Esophagus muscularis mucosa (tissue), 4 donors: Measurements from ENCODE around the gene CXCL12. TPM values are rescaled to one million over a fixed set of nuclear protein-coding genes. Genes with fewer than 3 reads are reported as not detected.

Source experiments
- DNase-seq: peaks from one replicate; pipeline ENCODE4 v3.0.0-alpha.2; 2017; ENCODE audit errors: extremely low spot score
- H3K27ac ChIP-seq, 4 donors: fragments of 200-600 bp; sonication (generic); replicated peaks in 1 of 4; 1 replicate in 3 of 4; 2 replicates in 1 of 4; pipeline ENCODE4 v1.5.1; 2016 to 2019; ENCODE audit warnings: mild to moderate bottlenecking in 1 of 4
- H3K27me3 ChIP-seq, 4 donors: fragments of 200-600 bp; sonication (generic); one replicate each; pipeline versions ENCODE4 v1.5.1 to v1.6.0; 2016 to 2019
- H3K36me3 ChIP-seq, 4 donors: fragments of 200-600 bp; sonication (generic); one replicate each; pipeline ENCODE4 v1.5.1; 2016 to 2019
- H3K4me1 ChIP-seq, 4 donors: fragments of 200-600 bp; sonication (generic); one replicate each; pipeline ENCODE4 v1.5.1; 2016 to 2019
- H3K4me3 ChIP-seq, 4 donors: fragments of 200-600 bp; sonication (generic); 1 replicate in 2 of 4; 2 replicates in 2 of 4; pipeline ENCODE4 v1.5.1; 2016 to 2019; ENCODE audit warnings: mild to moderate bottlenecking in 4 of 4, moderate library complexity in 1 of 4
- H3K9me3 ChIP-seq, 4 donors: fragments of 200-600 bp; sonication (generic); 1 replicate in 3 of 4; 2 replicates in 1 of 4; pipeline ENCODE4 v1.5.1; 2016 to 2019
- EP300 ChIP-seq: sonication (generic); formaldehyde crosslinking; IDR thresholded peaks from one replicate; pipeline ENCODE4 v1.6.1; 2017; ENCODE audit warnings: antibody characterized with exemption
- POLR2A ChIP-seq: fragments of 450-650 bp; IDR thresholded peaks from one replicate; pipeline ENCODE4 v1.6.1; 2017; ENCODE audit warnings: antibody characterized with exemption, moderate library complexity, mild to moderate bottlenecking, low read depth
- POLR2AphosphoS5 ChIP-seq, 2 donors: sonication (generic); formaldehyde crosslinking; IDR thresholded peaks; one replicate each; pipeline ENCODE4 v1.6.1; 2017; ENCODE audit warnings: antibody characterized with exemption in 2 of 2
- WGBS: methylation state at CpG from one replicate; pipeline ENCODE4 v1.1.5; 2018; 5-methylcytosine and 5-hydroxymethylcytosine counted together
- intact Hi-C: fragments of 100-400 bp; cut with DNase I; formaldehyde crosslinking; loops from one replicate; pipeline ENCODE4 v1.15.1; 2023
- total RNA-seq, 4 donors: library from RNA; depleted of rRNA; stranded (reverse); fragments of >200 nt; gene quantifications; one replicate each; pipeline versions ENCODE4 v1.1.0 to v1.2.1, GENCODE V29; 2016
- TF ChIP-seq, protein P1 (sequence below), 3 experiments: fragments of 200-600 bp in 2 of 3; fragments of 450-650 bp in 1 of 3; sonication (generic) in 2 of 3; IDR thresholded peaks; one replicate each; pipeline ENCODE4 v1.5.1; 2017 to 2019; ENCODE audit warnings: antibody characterized with exemption in 3 of 3, mild to moderate bottlenecking in 2 of 3, moderate library complexity in 1 of 3

Gene CXCL12
- total RNA-seq, 4 donors from 2014 or later, result 47.9 to 88.8 (median 51.8) TPM

DNA sequence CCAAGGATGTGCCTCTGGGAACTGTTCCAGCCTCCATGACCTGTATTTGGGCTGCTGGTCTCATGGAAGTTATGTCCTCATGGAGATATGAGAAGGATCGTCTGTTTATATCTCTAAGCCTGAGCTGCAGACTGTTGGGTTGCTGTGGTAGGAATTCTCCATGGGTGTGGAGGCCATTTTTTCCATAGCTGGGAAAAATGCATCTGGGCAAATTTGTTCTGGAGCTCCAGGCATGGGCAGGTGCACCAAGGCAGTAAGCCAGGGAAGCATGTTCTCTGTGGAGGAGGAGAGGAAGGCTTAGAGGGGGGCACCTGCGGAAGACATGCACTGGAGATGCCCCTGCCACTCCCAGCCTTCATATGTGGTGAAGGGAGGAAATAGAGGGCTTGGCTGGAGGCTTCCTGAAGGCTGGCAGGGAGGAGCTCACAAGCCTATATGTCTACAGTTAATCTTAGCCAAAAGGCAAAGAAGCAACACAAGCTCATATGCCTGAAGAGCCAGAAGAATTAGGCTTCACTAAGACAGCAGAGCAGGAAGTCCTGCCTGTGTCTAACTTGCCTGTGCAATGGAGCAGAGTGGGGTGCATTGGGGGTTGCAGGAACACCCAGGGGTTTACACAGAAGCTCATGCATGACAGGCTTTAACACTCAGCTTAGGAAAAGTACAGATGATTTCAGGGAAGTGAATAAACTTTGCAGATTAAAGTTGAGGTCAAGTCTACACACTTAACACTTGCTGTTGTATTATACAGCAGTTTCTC, 35.1 kb upstream of the CXCL12 start:
- Histone ChIP-seq H3K27ac (no peak overlapping the region), H3K9me3 (peaks cover 0 to 5% (median 0%) of the 10 kb centered on the region in 4 donors), H3K36me3 (no peaks in the 10 kb centered on the region), H3K4me3 (no peak overlapping the region), H3K4me1 (peaks cover 0 to 14% (median 5%) of the 10 kb centered on the region in 4 donors), H3K27me3 (no peaks in the 10 kb centered on the region)
- intact Hi-C loops, result no loop called here
- WGBS, result 62% methylated on average over 1 of the region's 2 CpGs
- no peak for TF ChIP-seq POLR2A
- TF ChIP-seq, protein P1, sequence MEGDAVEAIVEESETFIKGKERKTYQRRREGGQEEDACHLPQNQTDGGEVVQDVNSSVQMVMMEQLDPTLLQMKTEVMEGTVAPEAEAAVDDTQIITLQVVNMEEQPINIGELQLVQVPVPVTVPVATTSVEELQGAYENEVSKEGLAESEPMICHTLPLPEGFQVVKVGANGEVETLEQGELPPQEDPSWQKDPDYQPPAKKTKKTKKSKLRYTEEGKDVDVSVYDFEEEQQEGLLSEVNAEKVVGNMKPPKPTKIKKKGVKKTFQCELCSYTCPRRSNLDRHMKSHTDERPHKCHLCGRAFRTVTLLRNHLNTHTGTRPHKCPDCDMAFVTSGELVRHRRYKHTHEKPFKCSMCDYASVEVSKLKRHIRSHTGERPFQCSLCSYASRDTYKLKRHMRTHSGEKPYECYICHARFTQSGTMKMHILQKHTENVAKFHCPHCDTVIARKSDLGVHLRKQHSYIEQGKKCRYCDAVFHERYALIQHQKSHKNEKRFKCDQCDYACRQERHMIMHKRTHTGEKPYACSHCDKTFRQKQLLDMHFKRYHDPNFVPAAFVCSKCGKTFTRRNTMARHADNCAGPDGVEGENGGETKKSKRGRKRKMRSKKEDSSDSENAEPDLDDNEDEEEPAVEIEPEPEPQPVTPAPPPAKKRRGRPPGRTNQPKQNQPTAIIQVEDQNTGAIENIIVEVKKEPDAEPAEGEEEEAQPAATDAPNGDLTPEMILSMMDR (IDR thresholded peaks at IDR 0.05), result no peak
- no peak for TF ChIP-seq POLR2AphosphoS5 (IDR thresholded peaks at IDR 0.05)
- TF ChIP-seq EP300, result no peak
- peak; percentile 84 for DNase-seq

DNA sequence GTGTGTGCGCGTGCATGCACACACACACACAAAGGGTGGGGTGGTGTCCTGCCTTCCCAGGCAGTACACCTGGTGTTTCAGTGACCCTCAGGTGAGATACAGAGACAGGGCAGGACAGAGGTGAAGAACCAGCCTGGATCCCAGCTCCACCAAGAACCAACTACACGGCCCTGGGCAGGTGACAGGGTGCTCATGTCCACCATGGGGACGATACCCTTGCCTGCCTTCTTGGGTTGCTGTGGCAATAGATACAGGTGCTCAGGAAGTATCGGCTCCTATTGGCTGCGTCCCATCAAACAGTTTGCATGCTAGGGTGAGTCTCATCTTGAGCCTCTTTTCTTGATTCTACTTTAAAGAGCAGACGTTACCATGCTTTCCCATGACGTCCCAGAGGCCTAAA, 33.7 kb upstream of the CXCL12 start:
- H3K9me3 ChIP-seq, result peaks cover 0 to 8% (median 2%) of the 10 kb centered on the region in 4 donors
- H3K4me3 ChIP-seq, result no peak overlapping the region
- no peaks in the 10 kb centered on the region for H3K27me3 ChIP-seq
- H3K4me1 ChIP-seq, result peaks cover 0 to 14% (median 5%) of the 10 kb centered on the region in 4 donors
- no peak for DNase-seq
- no peak overlapping the region for H3K27ac ChIP-seq
- intact Hi-C loops, result no loop called here
- no peaks in the 10 kb centered on the region for H3K36me3 ChIP-seq
- TF ChIP-seq, protein P1 (IDR thresholded peaks at IDR 0.05), result no peak
- TF ChIP-seq POLR2A (no peak), EP300 (no peak), POLR2AphosphoS5 (IDR thresholded peaks at IDR 0.05) (no peak)
- whole genome bisulfite sequencing, result 96% methylated on average over 8 of the region's 8 CpGs

DNA sequence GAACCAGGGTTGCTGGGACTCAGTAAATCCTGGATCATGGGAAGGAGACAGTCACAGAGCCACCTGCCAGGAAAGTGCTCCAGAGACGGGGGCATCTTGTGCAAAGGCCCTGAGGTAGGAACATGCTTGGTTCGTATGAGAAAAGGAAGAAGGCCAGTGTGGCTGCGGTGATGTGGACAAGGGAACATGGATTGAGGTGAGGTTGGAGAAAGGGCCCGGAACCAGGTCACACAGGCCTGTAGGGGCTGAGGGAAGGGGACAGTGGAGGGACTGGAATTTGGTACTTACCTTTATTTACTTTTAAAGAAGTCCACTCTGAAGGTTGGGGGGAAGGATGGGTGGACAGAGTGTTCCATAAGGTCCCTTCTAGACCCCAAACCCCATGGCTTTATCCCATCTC, 32.9 kb upstream of the CXCL12 start:
- Histone ChIP-seq H3K9me3 (peaks cover 0 to 8% (median 2%) of the 10 kb centered on the region in 4 donors), H3K4me3 (no peak overlapping the region), H3K27me3 (no peaks in the 10 kb centered on the region), H3K36me3 (no peaks in the 10 kb centered on the region), H3K4me1 (peaks cover 0 to 14% (median 5%) of the 10 kb centered on the region in 4 donors), H3K27ac (no peak overlapping the region)
- 99% methylated on average over 4 of the region's 4 CpGs for WGBS
- intact Hi-C loops, result no loop called here
- peak; percentile 72 for DNase-seq
- no peak for TF ChIP-seq POLR2AphosphoS5 (IDR thresholded peaks at IDR 0.05)

DNA sequence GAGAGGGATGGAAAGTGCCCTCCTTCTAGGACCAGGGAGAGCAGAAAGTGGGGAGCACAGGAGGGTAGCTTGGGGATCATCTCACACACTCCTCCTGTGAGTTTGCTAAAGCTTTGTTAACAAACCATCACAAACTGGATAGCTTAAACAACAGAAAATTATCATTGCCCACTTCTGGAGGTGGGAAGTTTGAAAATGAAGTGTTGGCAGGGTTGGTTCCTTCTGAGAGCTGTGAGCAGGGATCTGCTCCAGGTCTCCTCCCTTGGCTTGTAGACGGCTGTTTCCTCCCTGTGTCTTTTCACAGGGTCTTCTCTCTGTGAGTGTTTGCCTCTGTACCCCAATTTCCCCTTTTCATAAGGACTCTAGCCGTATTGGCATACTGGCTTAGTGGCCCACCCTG, 32.0 kb upstream of the CXCL12 start:
- H3K27ac ChIP-seq, result peak overlapping the region in 2 of 4 donors; percentile 16 to 27
- WGBS, result 54% methylated on average over 2 of the region's 2 CpGs
- no peak for TF ChIP-seq EP300
- TF ChIP-seq POLR2AphosphoS5 (IDR thresholded peaks at IDR 0.05), result no peak
- no peak for TF ChIP-seq POLR2A
- TF ChIP-seq, protein P1 (IDR thresholded peaks at IDR 0.05), result no peak

DNA sequence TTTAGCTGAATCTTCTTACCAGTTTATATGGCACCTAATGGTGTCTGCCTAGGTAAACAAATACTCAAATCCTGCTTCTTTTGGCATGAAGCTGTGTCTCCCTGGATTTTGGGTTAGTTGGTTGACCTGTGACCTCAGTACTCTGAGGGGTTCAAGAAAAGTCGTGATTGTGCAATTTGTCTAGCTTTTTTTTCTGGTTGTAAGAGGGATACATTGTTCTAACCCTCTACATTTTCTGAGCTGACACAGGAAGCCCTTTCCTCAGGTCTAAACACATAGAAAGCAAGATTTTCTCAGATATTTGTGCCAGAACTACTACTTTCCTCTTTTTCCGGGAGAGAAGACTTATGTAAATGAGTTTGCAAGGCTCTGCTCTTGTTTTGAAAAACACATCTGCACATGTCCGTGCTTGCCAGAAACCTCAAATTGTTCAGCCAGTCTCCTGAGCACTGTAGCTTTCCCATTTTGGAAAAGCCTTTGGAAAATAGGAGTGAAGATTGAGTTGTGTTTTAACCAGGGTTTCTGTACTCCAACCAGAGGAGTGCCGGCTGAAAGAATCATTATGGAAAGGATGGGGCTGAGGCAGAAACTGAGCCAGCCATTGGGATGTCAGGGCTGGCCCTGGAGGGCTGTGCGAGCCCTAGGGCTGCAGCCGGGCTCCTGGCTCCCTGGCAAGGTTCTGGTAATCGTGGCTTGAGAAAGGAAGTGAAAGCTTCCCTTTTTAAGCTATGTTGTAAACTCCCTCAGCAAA, 31.3 kb upstream of the CXCL12 start:
- no peak for TF ChIP-seq POLR2A
- TF ChIP-seq POLR2AphosphoS5 (IDR thresholded peaks at IDR 0.05), result no peak
- no peak for TF ChIP-seq EP300
- TF ChIP-seq, protein P1 (IDR thresholded peaks at IDR 0.05), result no peak
- Histone ChIP-seq H3K27me3 (no peaks in the 10 kb centered on the region), H3K4me1 (peaks cover 0 to 14% (median 5%) of the 10 kb centered on the region in 4 donors), H3K4me3 (peak overlapping the region in 1 of 4 donors; percentile 5), H3K36me3 (no peaks in the 10 kb centered on the region), H3K27ac (peak overlapping the region in 2 of 4 donors; percentile 16 to 27), H3K9me3 (peaks cover 0 to 16% (median 7%) of the 10 kb centered on the region in 4 donors)
- DNase-seq, result peak; percentile 83
- intact Hi-C loops, result no loop called here
- whole genome bisulfite sequencing, result 21% methylated on average over 7 of the region's 7 CpGs

More for the DNA sequence above, 32.0 kb upstream of the CXCL12 start:
- H3K27me3 ChIP-seq, result no peaks in the 10 kb centered on the region
- intact Hi-C loops, result no loop called here
- no peaks in the 10 kb centered on the region for H3K36me3 ChIP-seq
- peaks cover 0 to 14% (median 5%) of the 10 kb centered on the region in 4 donors for H3K4me1 ChIP-seq
- DNase-seq, result peak; percentile 68
- peaks cover 0 to 8% (median 4%) of the 10 kb centered on the region in 4 donors for H3K9me3 ChIP-seq
- H3K4me3 ChIP-seq, result no peak overlapping the region
